Stomach (tissue), 9 donors: ENCODE data around the gene GLRX. TPM values are rescaled to one million over a fixed set of nuclear protein-coding genes. Genes with fewer than 3 reads are reported as not detected.

Source experiments
- DNase-seq, 2 donors: peaks; one replicate each; pipeline versions ENCODE4 v3.0.0 to v3.0.0-alpha.2; 2013 to 2019
- H3K27ac ChIP-seq, 5 donors: fragments of 200-600 bp in 4 of 5; sonication (generic) in 4 of 5; one replicate each; pipeline ENCODE4 v1.5.1; 2013 to 2019; ENCODE audit warnings: mild to moderate bottlenecking in 1 of 5, moderate library complexity in 1 of 5
- H3K27me3 ChIP-seq, 3 donors: fragments of 200-600 bp; sonication (generic); one replicate each; pipeline ENCODE4 v1.5.1; 2017 to 2019; ENCODE audit warnings: mixed run types in 1 of 3
- H3K36me3 ChIP-seq, 4 donors: fragments of 200-600 bp; sonication (generic); 1 replicate in 3 of 4; 2 replicates in 1 of 4; pipeline ENCODE4 v1.5.1; 2016 to 2019
- H3K4me1 ChIP-seq, 4 donors: fragments of 200-600 bp; sonication (generic); one replicate each; pipeline ENCODE4 v1.5.1; 2016 to 2019
- H3K4me3 ChIP-seq, 4 donors: fragments of 200-600 bp; sonication (generic) in 3 of 4; one replicate each; pipeline ENCODE4 v1.5.1; 2016 to 2019; ENCODE audit warnings: mild to moderate bottlenecking in 1 of 4
- H3K9me3 ChIP-seq, 4 donors: fragments of 200-600 bp; sonication (generic); one replicate each; pipeline ENCODE4 v1.5.1; 2016 to 2019
- EP300 ChIP-seq: sonication (generic); formaldehyde crosslinking; IDR thresholded peaks from one replicate; pipeline ENCODE4 v1.6.1; 2017; ENCODE audit warnings: antibody characterized with exemption
- POLR2A ChIP-seq, 4 donors: fragments of 450-650 bp; IDR thresholded peaks; one replicate each; pipeline ENCODE4 v1.6.1; 2016; ENCODE audit warnings: antibody characterized with exemption in 4 of 4, control low read depth in 2 of 4, mild to moderate bottlenecking in 1 of 4, moderate library complexity in 1 of 4
- POLR2AphosphoS5 ChIP-seq, 3 donors: sonication (generic); formaldehyde crosslinking; IDR thresholded peaks; one replicate each; pipeline ENCODE4 v1.6.1; 2016; ENCODE audit warnings: antibody characterized with exemption in 3 of 3
- WGBS, 5 donors: extraction: QIAGEN DNeasy Blood & Tissue Kit in 3 of 5; methylation state at CpG; one replicate each; pipeline versions ENCODE4 v1.1.5 to v1.1.7; 2013 to 2018; 5-methylcytosine and 5-hydroxymethylcytosine counted together
- intact Hi-C: fragments of 100-400 bp; cut with DNase I; formaldehyde crosslinking; loops from one replicate; pipeline ENCODE4 v1.15.1; 2023; ENCODE audit warnings: low total_unique reads
- polyA plus RNA-seq, 3 donors: library from polyadenylated mRNA; stranded (reverse); fragments of 200-250 nt; gene quantifications; one replicate each; pipeline ENCODE4 v1.2.3, GENCODE V29; 2013
- total RNA-seq, 5 donors: library from RNA; depleted of rRNA; stranded (reverse); fragments of >200 nt; gene quantifications; one replicate each; pipeline versions ENCODE4 v1.1.0 to v1.2.3, GENCODE V29; 2014 to 2016
- TF ChIP-seq, protein P1 (sequence below), 7 experiments: fragments of 450-650 bp in 4 of 7; fragments of 200-600 bp in 3 of 7; sonication (generic) in 3 of 7; IDR thresholded peaks; one replicate each; pipeline ENCODE4 v1.5.1; 2016 to 2019; ENCODE audit warnings: antibody characterized with exemption in 7 of 7, control low read depth in 2 of 7, mild to moderate bottlenecking in 1 of 7
- donor health status: healthy with polysubstance abuse.
- donor health status: Bipolar disorder and iron deficiency.
- donor health status: healthy.

Gene GLRX
- total and polyA plus RNA-seq, 8 donors, result 11.3 to 211 (median 29.7) TPM

DNA sequence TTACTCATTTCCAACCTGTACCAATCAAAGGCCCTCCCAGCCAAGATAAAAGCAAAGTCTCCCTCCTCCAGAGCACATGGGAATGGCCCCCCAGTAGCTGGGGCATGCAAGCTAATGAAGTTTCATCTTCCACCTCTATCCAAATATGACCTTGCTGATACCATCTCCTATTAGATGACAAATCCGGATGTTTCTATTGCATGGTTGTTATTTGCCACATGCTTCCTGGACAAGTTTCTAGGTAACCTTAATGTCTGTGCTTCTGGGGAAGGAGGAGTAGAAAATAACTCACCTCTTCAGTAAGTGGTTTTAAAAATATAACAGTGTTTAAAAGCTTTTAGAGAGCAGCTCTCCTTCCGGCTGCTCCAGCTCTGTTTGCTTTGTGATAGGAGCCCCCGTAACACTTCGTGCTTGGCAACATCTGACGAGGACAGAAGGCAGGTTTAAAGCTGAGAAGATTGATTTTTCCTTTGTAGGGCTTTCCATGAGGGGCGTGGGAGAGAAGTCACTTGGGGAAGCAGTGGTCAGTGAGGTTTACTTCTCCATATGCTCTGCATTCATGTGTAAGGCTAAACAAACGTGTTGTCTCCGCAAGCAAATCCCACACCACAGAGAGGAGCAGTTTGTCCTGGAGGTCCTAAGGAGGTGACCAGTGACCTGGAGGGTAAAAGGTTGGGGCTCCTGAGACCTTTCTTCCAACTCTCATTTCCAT lies 40.3 kb upstream of the GLRX start:
- peak overlapping the region; percentile 28 to 90 (median 69) for H3K27ac ChIP-seq
- H3K27me3 ChIP-seq, result no peaks in the 10 kb centered on the region
- TF ChIP-seq, protein P1, sequence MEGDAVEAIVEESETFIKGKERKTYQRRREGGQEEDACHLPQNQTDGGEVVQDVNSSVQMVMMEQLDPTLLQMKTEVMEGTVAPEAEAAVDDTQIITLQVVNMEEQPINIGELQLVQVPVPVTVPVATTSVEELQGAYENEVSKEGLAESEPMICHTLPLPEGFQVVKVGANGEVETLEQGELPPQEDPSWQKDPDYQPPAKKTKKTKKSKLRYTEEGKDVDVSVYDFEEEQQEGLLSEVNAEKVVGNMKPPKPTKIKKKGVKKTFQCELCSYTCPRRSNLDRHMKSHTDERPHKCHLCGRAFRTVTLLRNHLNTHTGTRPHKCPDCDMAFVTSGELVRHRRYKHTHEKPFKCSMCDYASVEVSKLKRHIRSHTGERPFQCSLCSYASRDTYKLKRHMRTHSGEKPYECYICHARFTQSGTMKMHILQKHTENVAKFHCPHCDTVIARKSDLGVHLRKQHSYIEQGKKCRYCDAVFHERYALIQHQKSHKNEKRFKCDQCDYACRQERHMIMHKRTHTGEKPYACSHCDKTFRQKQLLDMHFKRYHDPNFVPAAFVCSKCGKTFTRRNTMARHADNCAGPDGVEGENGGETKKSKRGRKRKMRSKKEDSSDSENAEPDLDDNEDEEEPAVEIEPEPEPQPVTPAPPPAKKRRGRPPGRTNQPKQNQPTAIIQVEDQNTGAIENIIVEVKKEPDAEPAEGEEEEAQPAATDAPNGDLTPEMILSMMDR (IDR thresholded peaks at IDR 0.05), result no peak
- TF ChIP-seq POLR2A (IDR thresholded peaks at IDR 0.05) (no peak), POLR2AphosphoS5 (IDR thresholded peaks at IDR 0.05) (no peak), EP300 (no peak)
- 35 to 48% (median 43%) methylated on average over 8 of the region's 8 CpGs for WGBS, 5 donors
- no peaks in the 10 kb centered on the region for H3K9me3 ChIP-seq
- peak in 1 of 2 donors; percentile 76 for DNase-seq
- H3K36me3 ChIP-seq, result no peaks in the 10 kb centered on the region
- intact Hi-C loops, result loop anchor here (10.0 kb wide), 1 partner anchor 472 kb away; no protein-coding TSS in a partner anchor
- peaks cover 24 to 75% (median 52%) of the 10 kb centered on the region in 4 donors for H3K4me1 ChIP-seq
- H3K4me3 ChIP-seq, result no peak overlapping the region

DNA sequence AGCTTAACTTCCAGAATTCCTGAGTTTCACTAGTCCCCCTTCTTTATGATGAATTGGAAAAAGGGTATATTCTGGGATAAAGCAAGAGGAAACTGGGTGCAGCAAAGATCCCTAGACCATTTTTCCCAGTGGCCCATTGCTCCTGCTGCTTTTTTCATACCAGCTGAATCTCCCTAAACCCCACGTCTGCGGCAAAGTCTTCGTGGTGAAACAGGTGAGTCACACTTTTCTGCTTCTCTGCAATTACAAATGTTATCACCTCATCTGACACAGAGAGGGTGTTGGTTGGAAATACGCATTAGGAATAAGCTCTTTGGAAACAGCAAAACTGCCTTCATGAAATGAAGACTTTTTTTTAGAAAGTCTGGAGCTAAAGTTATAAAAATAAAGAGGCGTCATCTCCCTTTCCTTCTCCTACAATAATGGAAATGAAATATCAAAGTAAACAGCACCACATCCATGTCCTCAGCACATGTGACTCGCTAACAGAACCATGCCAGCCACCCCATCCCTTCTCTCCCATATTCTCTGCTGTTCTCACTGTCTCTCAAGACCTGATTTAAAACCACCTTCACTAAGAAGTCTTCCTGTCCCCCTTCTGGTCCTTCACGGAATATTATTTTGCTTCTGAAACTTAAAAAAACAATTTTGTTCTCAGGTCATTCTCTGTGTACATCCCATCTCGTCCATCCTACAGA lies 39.5 kb upstream of the GLRX start:
- peaks cover 32 to 83% (median 60%) of the 10 kb centered on the region in 4 donors for H3K4me1 ChIP-seq
- TF ChIP-seq POLR2A (IDR thresholded peaks at IDR 0.05) (no peak), POLR2AphosphoS5 (IDR thresholded peaks at IDR 0.05) (no peak), EP300 (no peak)
- TF ChIP-seq, protein P1 (IDR thresholded peaks at IDR 0.05), result no peak
- intact Hi-C loops, result loop anchor here (10.0 kb wide), 1 partner anchor 473 kb away; no protein-coding TSS in a partner anchor
- H3K27me3 ChIP-seq, result no peaks in the 10 kb centered on the region
- H3K27ac ChIP-seq, result peak overlapping the region; percentile 19 to 90 (median 69)
- DNase-seq, result no peak
- H3K36me3 ChIP-seq, result no peaks in the 10 kb centered on the region
- WGBS, 5 donors, result 40 to 62% (median 58%) methylated on average over 8 of the region's 8 CpGs
- no peaks in the 10 kb centered on the region for H3K9me3 ChIP-seq
- no peak overlapping the region for H3K4me3 ChIP-seq

DNA sequence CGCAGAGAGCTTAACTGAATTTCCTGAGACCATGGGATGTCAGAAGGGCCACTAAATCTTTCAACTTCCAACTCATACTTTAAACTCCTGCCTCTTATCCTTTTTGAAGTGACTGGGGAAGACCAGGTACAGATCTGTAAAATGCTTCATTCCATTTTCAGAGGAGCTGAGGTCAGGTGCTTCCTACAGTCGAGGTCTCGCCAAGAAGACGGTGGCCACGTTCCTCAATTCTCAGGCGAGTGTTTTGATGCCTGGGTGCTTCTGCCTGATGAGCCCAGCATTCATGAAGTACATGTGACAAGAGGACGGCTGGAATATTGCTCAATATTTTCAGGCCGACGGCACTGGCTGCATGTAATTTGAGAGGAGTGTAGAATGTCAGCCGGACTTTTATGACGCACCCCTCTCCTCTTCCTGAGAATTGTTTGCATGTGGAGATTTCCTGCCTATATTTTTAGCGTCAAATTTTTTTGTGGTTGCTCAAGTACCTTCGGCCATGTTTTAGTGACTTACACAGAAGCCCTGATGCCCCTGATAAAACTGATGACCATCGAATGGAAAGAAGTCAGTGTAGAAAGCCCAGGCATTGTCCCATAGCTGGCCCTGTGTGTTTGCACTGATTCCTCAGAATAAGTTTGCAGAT lies 38.8 kb upstream of the GLRX start:
- 31 to 41% (median 32%) methylated on average over 14 of the region's 14 CpGs for WGBS, 5 donors
- Histone ChIP-seq H3K27me3 (no peaks in the 10 kb centered on the region), H3K4me1 (peaks cover 39 to 89% (median 64%) of the 10 kb centered on the region in 4 donors), H3K9me3 (no peaks in the 10 kb centered on the region), H3K4me3 (no peak overlapping the region), H3K36me3 (no peaks in the 10 kb centered on the region), H3K27ac (peak overlapping the region; percentile 49 to 90 (median 69))
- intact Hi-C loops, result loop anchor here (10.0 kb wide), 1 partner anchor 473 kb away; no protein-coding TSS in a partner anchor
- TF ChIP-seq EP300, result no peak
- no peak for TF ChIP-seq POLR2A (IDR thresholded peaks at IDR 0.05)
- TF ChIP-seq POLR2AphosphoS5 (IDR thresholded peaks at IDR 0.05), result peak; percentile 44 to 73 (median 45)
- TF ChIP-seq, protein P1 (IDR thresholded peaks at IDR 0.05), result no peak
- DNase-seq, result peak; percentile 65 to 80

DNA sequence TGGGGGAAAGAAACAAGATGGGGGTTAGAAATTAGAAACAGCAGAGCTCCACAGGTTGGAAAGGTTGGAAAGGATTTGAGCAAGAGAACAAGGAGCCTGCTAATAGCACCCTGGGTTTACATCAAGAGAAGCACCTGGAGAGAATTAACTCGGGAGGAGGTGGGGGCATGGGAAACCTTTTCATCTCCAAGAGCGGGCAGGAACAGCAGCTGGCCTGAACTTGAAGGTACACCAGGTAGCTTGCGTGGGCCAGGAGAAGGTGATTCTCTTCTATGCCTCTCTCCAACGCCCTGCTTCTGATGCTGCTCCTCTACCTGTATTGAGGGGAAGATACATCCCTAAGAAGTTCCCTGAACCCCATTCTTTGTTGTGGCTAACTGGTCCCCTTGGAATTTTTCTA lies 37.1 kb upstream of the GLRX start:
- no peaks in the 10 kb centered on the region for H3K9me3 ChIP-seq
- TF ChIP-seq EP300, result no peak
- TF ChIP-seq, protein P1 (IDR thresholded peaks at IDR 0.05), result no peak
- TF ChIP-seq POLR2A (IDR thresholded peaks at IDR 0.05), result no peak
- no peak for TF ChIP-seq POLR2AphosphoS5 (IDR thresholded peaks at IDR 0.05)
- no peak for DNase-seq
- peak overlapping the region; percentile 32 to 90 (median 88) for H3K27ac ChIP-seq
- intact Hi-C loops, result loop anchor here (10.0 kb wide), 1 partner anchor 475 kb away; no protein-coding TSS in a partner anchor
- no peaks in the 10 kb centered on the region for H3K27me3 ChIP-seq
- WGBS, 5 donors, result 86 to 96% (median 91%) methylated on average over 4 of the region's 4 CpGs
- no peak overlapping the region for H3K4me3 ChIP-seq
- H3K36me3 ChIP-seq, result no peaks in the 10 kb centered on the region
- peaks cover 40 to 87% (median 63%) of the 10 kb centered on the region in 4 donors for H3K4me1 ChIP-seq
